Muscle of leg (tissue), 16 donors: ENCODE measurements around the gene PCSK9. TPM values are rescaled to one million over a fixed set of nuclear protein-coding genes. Genes with fewer than 3 reads are reported as not detected.

Experiments
- DNase-seq: peaks from one replicate; pipeline ENCODE4 v3.0.0; 2013
- H3K27ac ChIP-seq: one replicate; pipeline ENCODE4 v1.5.1; 2013; ENCODE audit warnings: mild to moderate bottlenecking, low read length, control low read depth
- H3K27me3 ChIP-seq: one replicate; pipeline ENCODE4 v1.6.1; 2013; ENCODE audit warnings: low read length; ENCODE audit not compliant: control insufficient read depth, insufficient read depth
- H3K36me3 ChIP-seq: one replicate; pipeline ENCODE4 v1.6.1; 2013; ENCODE audit warnings: low read length; ENCODE audit not compliant: control insufficient read depth, insufficient read depth
- H3K4me1 ChIP-seq: one replicate; pipeline ENCODE4 v1.6.1; 2013; ENCODE audit warnings: low read length; ENCODE audit not compliant: control insufficient read depth, insufficient read depth
- H3K4me3 ChIP-seq: one replicate; pipeline ENCODE4 v1.5.1; 2013; ENCODE audit warnings: low read length, control low read depth
- H3K9me3 ChIP-seq: replicated peaks from 2 replicates; pipeline ENCODE4 v1.6.1; 2013; ENCODE audit warnings: low read depth, low read length; ENCODE audit not compliant: control insufficient read depth
- WGBS: methylation state at CpG from one replicate; pipeline ENCODE4 v1.1.5; 2013; ENCODE audit warnings: missing lambda C conversion rate; ENCODE audit not compliant: insufficient coverage; 5-methylcytosine and 5-hydroxymethylcytosine counted together
- long read RNA-seq, 11 donors: transcript quantifications; one replicate each; lab custom pipeline, GENCODE V29; 2026
- polyA plus RNA-seq, 8 donors: library from polyadenylated mRNA; unstranded; fragments of 120-200 nt; gene quantifications; one replicate each; pipeline versions ENCODE4 v1.2.1 to v1.2.3, GENCODE V29; 2013; ENCODE audit warnings: inconsistent platforms in 1 of 8, low replicate concordance in 1 of 8; ENCODE audit not compliant: insufficient read length in 8 of 8, insufficient read depth in 1 of 8
- total RNA-seq: library from RNA; stranded (reverse); fragments of 120-200 nt; gene quantifications from one replicate; pipeline ENCODE4 v1.2.4, GENCODE V29; 2013

PCSK9 gene
- total RNA-seq (3.1 TPM), polyA plus RNA-seq (10 to 100 TPM in 1 of 8 donors, 1 to 10 TPM in 7; 3.9 to 12.7 (median 5.4) TPM)
- long read RNA-seq, donor 1, result 0 reads
- long read RNA-seq, donor 2, result 0 reads
- long read RNA-seq, donor 3, partial matches to known transcripts, result 0 of 2 reads
- long read RNA-seq, donor 3, other reads (novel, unspliced or antisense), result 0 of 2 reads
- long read RNA-seq, donor 4, partial matches to known transcripts, result 0 of 1 reads
- long read RNA-seq, donor 4, other reads (novel, unspliced or antisense), result 0 of 1 reads
- long read RNA-seq, donor 5, partial matches to known transcripts, result 0 of 1 reads
- long read RNA-seq, donor 5, other reads (novel, unspliced or antisense), result 0 of 1 reads
- long read RNA-seq, donor 6, partial matches to known transcripts, result 0 of 1 reads
- long read RNA-seq, donor 6, other reads (novel, unspliced or antisense), result 0 of 1 reads
- long read RNA-seq, donor 7, partial matches to known transcripts, result 0 of 1 reads
- long read RNA-seq, donor 7, other reads (novel, unspliced or antisense), result 0 of 1 reads
- long read RNA-seq, donor 8, result 0 reads
- long read RNA-seq, donor 9, result 0 reads
- long read RNA-seq, donor 10, result 0 reads
- long read RNA-seq, donor 11, partial matches to known transcripts, result 0 of 1 reads
- long read RNA-seq, donor 11, other reads (novel, unspliced or antisense), result 0 of 1 reads

GRCh38 chr1:55039342-55040082, at the start of gene PCSK9:
PCSK9 (plus strand) TSS chr1:55039548; CDS start chr1:55039838, 290 bp downstream.
- Histone ChIP-seq H3K4me1 (peaks cover 20% of the 10 kb centered on the region), H3K36me3 (no peaks in the 10 kb centered on the region), H3K4me3 (peak within 1 kb of the TSS; percentile 33), H3K27ac (no peak within 1 kb of the TSS), H3K27me3 (peaks cover 50% of the 10 kb centered on the region), H3K9me3 (no peaks in the 10 kb centered on the region)
- peak; percentile 51 for DNase-seq
- WGBS, result 1% methylated on average over 63 of the region's 67 CpGs

- DNase-seq, result peak; percentile 23
- Histone ChIP-seq H3K27ac (no peak overlapping the region), H3K4me3 (no peak overlapping the region), H3K36me3 (no peaks in the 10 kb centered on the region), H3K9me3 (no peaks in the 10 kb centered on the region), H3K4me1 (peaks cover 6% of the 10 kb centered on the region), H3K27me3 (peaks cover 16% of the 10 kb centered on the region)
- WGBS, result 48% methylated on average over 11 of the region's 13 CpGs
Measured at GRCh38 chr1:54989968-54990810, 49.2 kb upstream of the PCSK9 start.

GRCh38 chr1:54990916-54991315, 48.4 kb upstream of the PCSK9 start:
- H3K27me3 ChIP-seq, result peaks cover 24% of the 10 kb centered on the region
- 42% methylated on average over 2 of the region's 4 CpGs for WGBS
- no peaks in the 10 kb centered on the region for H3K9me3 ChIP-seq
- H3K4me1 ChIP-seq, result peaks cover 6% of the 10 kb centered on the region
- no peak for DNase-seq
- H3K27ac ChIP-seq, result no peak overlapping the region
- H3K4me3 ChIP-seq, result no peak overlapping the region
- H3K36me3 ChIP-seq, result no peaks in the 10 kb centered on the region

- Histone ChIP-seq H3K4me1 (peaks cover 8% of the 10 kb centered on the region), H3K4me3 (no peak overlapping the region), H3K27ac (no peak overlapping the region), H3K36me3 (no peaks in the 10 kb centered on the region), H3K27me3 (peaks cover 34% of the 10 kb centered on the region), H3K9me3 (no peaks in the 10 kb centered on the region)
- no peak for DNase-seq
- WGBS, result 38% methylated on average over 9 of the region's 12 CpGs
Measured at GRCh38 chr1:54991939-54992338, 47.4 kb upstream of the PCSK9 start.

GRCh38 chr1:54993140-54993539, 46.2 kb upstream of the PCSK9 start:
- Histone ChIP-seq H3K4me3 (no peak overlapping the region), H3K4me1 (peaks cover 8% of the 10 kb centered on the region), H3K27me3 (peaks cover 46% of the 10 kb centered on the region), H3K36me3 (no peaks in the 10 kb centered on the region), H3K27ac (no peak overlapping the region), H3K9me3 (no peaks in the 10 kb centered on the region)
- 75% methylated on average over 2 of the region's 6 CpGs for WGBS
- no peak for DNase-seq

- H3K36me3 ChIP-seq, result no peaks in the 10 kb centered on the region
- no peak overlapping the region for H3K4me3 ChIP-seq
- DNase-seq, result no peak
- 35% methylated on average over 6 of the region's 6 CpGs for WGBS
- no peaks in the 10 kb centered on the region for H3K9me3 ChIP-seq
- no peak overlapping the region for H3K27ac ChIP-seq
- H3K27me3 ChIP-seq, result peaks cover 59% of the 10 kb centered on the region
- peaks cover 5% of the 10 kb centered on the region for H3K4me1 ChIP-seq
Measured at GRCh38 chr1:54994355-54994990, 44.9 kb upstream of the PCSK9 start.

GRCh38 chr1:54995013-54995760, 44.2 kb upstream of the PCSK9 start:
- Histone ChIP-seq H3K27me3 (peaks cover 63% of the 10 kb centered on the region), H3K36me3 (no peaks in the 10 kb centered on the region), H3K4me3 (no peak overlapping the region), H3K9me3 (no peaks in the 10 kb centered on the region), H3K4me1 (peaks cover 5% of the 10 kb centered on the region), H3K27ac (no peak overlapping the region)
- no peak for DNase-seq
- 52% methylated on average over 10 of the region's 12 CpGs for WGBS

- peaks cover 5% of the 10 kb centered on the region for H3K4me1 ChIP-seq
- WGBS, result 83% methylated on average over 9 of the region's 9 CpGs
- DNase-seq, result no peak
- no peaks in the 10 kb centered on the region for H3K36me3 ChIP-seq
- no peak overlapping the region for H3K4me3 ChIP-seq
- H3K27me3 ChIP-seq, result peaks cover 68% of the 10 kb centered on the region
- no peak overlapping the region for H3K27ac ChIP-seq
- H3K9me3 ChIP-seq, result no peaks in the 10 kb centered on the region
Measured at GRCh38 chr1:54995835-54996234, 43.5 kb upstream of the PCSK9 start.
